GM13977 (cell line): Measurements from ENCODE around the gene CNIH3.

Experiments
- DNase-seq: peaks from one replicate; pipeline ENCODE4 v3.0.0; 2012; ENCODE audit warnings: low spot score
- in situ Hi-C: fragments of 300-500 bp; cut with MboI; formaldehyde crosslinking; loops from one replicate; pipeline ENCODE4 v1.12.0; 2022; ENCODE audit warnings: low sequenced_read_pairs, low pct_unique_long_range_greater_than_20kb, mixed read lengths, inconsistent platforms; ENCODE audit not compliant: unreplicated experiment
- TF ChIP-seq, protein P1 (sequence below): IDR thresholded peaks from 2 replicates; pipeline ENCODE4 v1.5.1; 2012; ENCODE audit warnings: mild to moderate bottlenecking, control low read depth; ENCODE audit not compliant: insufficient read depth; ENCODE audit errors: extremely low read depth, missing control alignments

Gene CNIH3

DNA sequence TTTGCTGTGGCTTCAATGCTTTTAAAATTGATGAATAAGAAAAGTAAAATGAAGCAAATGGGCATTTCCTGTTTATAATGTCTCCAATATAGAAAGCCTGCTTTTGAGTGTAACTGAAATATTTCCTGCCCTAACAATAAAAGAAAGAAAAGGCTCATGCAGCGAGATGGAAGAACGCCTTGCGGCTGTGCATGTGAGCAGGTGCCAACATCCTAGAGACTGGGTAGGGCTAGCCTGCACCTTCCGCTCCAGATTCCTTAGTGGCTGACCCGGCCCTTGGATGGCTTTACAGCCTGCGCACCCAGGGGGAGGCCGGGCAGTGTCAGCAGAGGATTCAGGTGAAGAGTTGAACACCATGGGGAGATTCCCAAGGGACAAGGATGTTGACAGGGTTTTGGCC, 21.8 kb downstream of the CNIH3 start:
- DNase-seq = no peak
- in situ Hi-C loops = no loop called here
- TF ChIP-seq, protein P1, sequence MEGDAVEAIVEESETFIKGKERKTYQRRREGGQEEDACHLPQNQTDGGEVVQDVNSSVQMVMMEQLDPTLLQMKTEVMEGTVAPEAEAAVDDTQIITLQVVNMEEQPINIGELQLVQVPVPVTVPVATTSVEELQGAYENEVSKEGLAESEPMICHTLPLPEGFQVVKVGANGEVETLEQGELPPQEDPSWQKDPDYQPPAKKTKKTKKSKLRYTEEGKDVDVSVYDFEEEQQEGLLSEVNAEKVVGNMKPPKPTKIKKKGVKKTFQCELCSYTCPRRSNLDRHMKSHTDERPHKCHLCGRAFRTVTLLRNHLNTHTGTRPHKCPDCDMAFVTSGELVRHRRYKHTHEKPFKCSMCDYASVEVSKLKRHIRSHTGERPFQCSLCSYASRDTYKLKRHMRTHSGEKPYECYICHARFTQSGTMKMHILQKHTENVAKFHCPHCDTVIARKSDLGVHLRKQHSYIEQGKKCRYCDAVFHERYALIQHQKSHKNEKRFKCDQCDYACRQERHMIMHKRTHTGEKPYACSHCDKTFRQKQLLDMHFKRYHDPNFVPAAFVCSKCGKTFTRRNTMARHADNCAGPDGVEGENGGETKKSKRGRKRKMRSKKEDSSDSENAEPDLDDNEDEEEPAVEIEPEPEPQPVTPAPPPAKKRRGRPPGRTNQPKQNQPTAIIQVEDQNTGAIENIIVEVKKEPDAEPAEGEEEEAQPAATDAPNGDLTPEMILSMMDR = no peak

DNA sequence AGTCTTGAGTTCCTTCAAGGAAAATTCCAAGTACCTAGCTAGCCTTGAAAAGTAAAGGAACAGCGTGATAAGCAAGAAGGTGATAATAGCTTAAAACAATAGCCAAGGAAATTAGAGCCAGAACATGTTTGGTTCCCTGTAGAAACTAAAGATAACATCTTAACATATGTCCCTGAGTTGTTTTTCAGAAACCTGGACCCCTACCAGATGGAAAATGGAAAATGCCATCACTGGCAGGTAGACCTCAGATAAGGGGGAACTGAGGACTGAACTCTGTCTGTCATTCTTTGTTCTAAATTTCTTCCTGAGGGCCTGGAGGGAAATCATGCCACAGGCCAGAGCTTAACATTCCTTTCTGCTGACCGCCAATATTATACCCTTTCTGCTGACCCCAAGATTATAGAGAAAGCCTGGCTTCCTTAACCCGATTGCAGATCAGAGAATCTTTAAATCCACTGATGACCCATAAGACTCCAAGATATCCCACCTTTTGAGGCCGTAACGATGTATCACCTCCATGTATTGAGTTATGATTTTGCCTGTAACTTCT, 23.4 kb downstream of the CNIH3 start:
- TF ChIP-seq, protein P1 = no peak
- DNase-seq = no peak
- in situ Hi-C loops = no loop called here

DNA sequence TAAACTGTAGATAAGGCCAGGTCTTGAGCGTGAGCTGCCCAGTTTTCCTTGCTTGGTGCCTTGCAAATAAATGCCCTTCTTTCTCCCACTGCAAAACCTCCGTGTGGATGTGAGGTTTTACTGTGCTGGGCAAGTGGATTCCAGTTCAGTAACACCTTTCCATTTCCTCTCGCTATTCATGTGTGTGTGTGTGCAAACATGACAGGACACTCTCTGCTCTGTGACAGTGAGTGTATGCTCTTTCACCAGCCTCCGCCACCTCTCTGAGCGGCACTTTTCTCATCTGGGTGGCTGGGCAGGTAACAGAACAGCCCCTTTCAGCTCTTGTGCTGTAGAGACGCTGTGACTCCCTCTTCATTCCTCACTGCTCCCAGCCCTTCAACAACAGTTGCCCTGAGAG, 23.9 kb downstream of the CNIH3 start:
- in situ Hi-C loops = no loop called here
- DNase-seq = no peak
- TF ChIP-seq, protein P1 = no peak

DNA sequence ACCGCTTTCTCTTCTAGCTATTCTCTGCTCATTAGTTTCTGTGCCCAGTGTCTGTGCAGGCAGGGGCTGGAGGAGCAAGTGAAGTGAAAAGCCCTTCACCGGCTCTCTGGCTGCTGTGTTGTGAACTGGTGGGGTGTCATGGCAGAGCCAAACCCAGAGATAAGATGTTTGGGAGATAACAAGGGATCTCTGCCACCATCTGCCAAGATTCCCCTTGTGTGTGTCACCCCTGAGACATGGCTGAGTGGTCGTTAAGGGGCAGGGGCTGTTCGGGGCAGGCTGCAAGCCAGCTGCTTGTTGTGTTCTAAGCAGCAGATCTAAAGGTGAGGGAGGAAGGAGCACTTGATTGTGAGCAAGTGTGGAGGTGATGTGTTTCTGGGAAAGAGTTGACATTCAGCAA, 24.5 kb downstream of the CNIH3 start:
- in situ Hi-C loops = no loop called here
- TF ChIP-seq, protein P1 = no peak

DNA sequence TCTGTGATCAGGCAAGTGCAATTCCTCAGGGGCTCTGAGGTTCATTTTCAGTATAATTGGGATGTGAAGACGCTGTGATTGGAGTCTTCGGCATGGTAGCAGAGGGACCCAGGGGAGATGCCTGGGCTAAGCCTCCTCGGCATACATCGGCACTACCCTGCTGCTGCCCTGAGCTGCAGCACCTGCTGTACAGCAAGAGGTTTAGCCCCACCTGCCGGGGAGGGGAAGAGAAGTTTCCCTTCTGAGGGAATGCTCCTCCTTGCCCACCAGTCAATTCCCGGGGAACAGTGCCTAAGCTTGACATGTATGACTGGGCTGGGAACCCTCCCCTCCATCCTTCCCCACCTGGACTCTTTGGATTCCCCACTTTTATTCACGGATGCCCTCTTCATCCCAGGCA, 24.9 kb downstream of the CNIH3 start:
- in situ Hi-C loops = no loop called here
- TF ChIP-seq, protein P1 = peak; percentile 17
- no peak for DNase-seq

More for the DNA sequence above, 24.5 kb downstream of the CNIH3 start:
- DNase-seq = no peak

DNA sequence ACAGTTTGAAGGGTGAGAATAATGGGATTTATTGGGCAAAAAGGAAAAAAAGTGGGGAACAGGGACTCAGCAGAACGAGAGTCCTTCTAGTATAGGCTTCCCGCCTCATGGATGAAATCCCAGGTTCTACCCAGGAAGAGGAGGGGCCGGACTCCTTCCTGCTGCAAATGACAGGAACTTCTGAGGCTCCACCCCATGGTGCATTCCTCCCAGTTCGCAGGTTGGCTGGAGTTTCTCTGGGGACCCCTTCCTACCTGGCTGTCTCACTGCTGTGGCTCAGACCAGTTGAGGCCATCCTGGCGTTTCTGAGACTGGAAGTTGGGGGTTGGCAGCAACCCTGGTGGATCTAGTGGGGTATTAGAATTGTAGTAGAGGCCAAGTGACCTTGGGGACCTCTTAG, 27.5 kb downstream of the CNIH3 start:
- DNase-seq = no peak
- TF ChIP-seq, protein P1 = no peak
- in situ Hi-C loops = no loop called here
